Activated naive CD4-positive, alpha-beta T cell treated with anti-CD3 and anti-CD28 coated beads, Interleukin-2, amount 50 U/mL, for 72 hours (primary cell): ENCODE data around the gene SIRPG. TPM values are rescaled to one million over a fixed set of nuclear protein-coding genes. Genes with fewer than 3 reads are reported as not detected.
A peak's percentile ranks its signal among the peaks of the same experiment; 100 is the strongest.
"Not testable (repeated sequence)": the region's sequence is repeated elsewhere in the genome, so short reads cannot be mapped to it uniquely, and the experiment has no call there.

Source experiments
- ATAC-seq, 2 donors: fragments of 150-1000 bp; cut with Tn5 transposase; 2 replicates each; pipeline ENCODE4 v1.10.0; 2021; ENCODE audit warnings: mild to moderate bottlenecking in 2 of 2, moderate library complexity in 2 of 2
- DNase-seq, 2 donors: peaks; one replicate each; pipeline ENCODE4 v3.0.0; 2021 to 2022; ENCODE audit warnings: low spot score in 2 of 2
- H3K27ac Mint-ChIP-seq, 2 donors: one replicate each; pipeline ENCODE4 v1.8.0; 2022; ENCODE audit warnings: mild to moderate bottlenecking in 2 of 2, mixed read lengths in 2 of 2
- H3K36me3 Mint-ChIP-seq, 2 donors: one replicate each; pipeline ENCODE4 v1.8.0; 2022; ENCODE audit warnings: mixed read lengths in 2 of 2
- H3K9me3 Mint-ChIP-seq, 2 donors: one replicate each; pipeline ENCODE4 v1.8.0; 2022; ENCODE audit warnings: mixed read lengths in 2 of 2
- total RNA-seq, 2 donors: library from RNA; stranded (reverse); gene quantifications; one replicate each; pipeline ENCODE4 v1.2.3, GENCODE V29; 2022

SIRPG gene
- total RNA-seq, 2 donors from 2014 or later: 46.9 to 67.8 TPM

DNA sequence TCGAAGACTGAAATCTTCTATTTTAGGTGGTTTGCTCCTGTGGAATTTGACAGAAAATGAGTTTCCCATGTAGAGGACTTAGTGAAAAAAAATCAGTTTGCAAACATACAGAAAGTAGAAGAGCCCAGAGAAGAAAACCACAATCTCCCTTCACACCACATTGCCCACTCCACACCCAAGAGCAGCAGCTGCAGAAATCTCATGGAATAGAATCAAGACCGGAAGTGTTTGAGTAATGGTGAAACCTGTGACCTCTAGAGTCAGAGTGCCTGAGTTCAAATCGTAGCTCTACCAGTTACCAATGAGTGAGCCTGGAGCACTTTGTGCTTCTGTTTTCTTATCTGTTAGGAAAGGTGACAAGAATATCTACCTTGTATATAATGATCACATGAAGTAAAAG is 4.6 kb downstream of the SIRPG start:
- peak; percentile 39 to 45 for ATAC-seq
- no peak for DNase-seq
- Mint-ChIP-seq H3K9me3 (peaks cover 5 to 18% of the 10 kb centered on the region in 2 donors), H3K36me3 (peaks cover 42 to 80% of the 10 kb centered on the region in 2 donors), H3K27ac (peak overlapping the region; percentile 3 to 14)

DNA sequence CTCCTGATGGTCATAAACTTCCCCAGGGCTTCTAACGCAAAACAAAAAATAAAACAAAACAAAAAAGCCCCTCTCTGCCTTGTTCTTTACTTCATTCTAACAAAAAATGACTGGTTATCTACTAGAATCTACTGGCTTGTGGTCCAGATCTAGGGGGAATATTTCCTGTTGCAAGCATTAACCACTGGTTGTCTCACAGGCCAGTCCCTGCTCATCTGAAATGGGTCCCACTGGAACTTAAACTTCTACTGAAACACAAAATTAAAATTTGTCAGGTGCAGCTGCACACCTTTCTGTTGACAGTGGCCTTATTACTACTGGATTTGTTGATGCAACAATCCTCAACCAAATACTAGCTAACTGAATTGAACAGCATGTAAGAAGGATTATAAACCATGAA is 5.5 kb downstream of the SIRPG start:
- DNase-seq (no peak), ATAC-seq (no peak)
- Mint-ChIP-seq H3K9me3 (peaks cover 5 to 18% of the 10 kb centered on the region in 2 donors), H3K36me3 (peaks cover 41 to 78% of the 10 kb centered on the region in 2 donors), H3K27ac (no peak overlapping the region)

DNA sequence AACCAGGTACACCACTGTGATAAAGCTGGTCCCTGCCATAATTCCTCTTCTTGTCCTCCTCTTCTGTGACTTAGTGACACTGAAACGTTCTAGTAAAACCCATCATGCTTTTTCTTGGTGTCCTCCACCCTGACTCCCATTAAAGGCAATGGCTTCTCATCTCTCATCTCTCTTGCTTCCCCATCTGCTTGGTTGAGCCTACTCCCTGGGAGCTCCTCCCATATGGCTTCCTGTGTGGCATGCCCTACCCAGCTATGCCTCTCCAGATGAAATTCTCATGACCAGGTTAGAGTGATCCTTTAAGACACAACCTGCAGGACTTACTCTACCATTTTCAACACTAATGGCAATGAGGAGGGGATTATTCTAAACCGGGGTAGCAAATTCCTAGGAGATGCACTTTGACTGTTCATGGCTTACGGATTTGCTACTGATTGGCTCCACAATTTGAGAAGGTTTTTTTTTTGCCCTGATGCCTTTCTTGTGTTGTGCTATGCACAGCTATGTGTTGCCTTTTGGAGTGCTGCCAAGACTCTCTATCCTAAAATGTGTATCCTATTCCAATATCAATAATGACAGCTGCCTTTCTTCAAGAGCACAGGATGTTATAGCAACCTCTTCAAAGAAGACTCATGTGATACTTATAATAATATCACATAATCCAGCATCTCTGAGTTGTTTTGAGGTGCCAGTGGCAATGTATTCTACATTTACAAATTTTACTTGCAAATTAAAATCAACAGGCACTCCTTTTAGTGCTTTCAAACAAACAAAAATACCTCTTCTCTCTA is 6.1 kb downstream of the SIRPG start:
- H3K9me3 Mint-ChIP-seq: peaks cover 5 to 18% of the 10 kb centered on the region in 2 donors
- ATAC-seq (no peak), DNase-seq (no peak)
- H3K36me3 Mint-ChIP-seq: peaks cover 35 to 71% of the 10 kb centered on the region in 2 donors
- H3K27ac Mint-ChIP-seq: peak overlapping the region in 1 of 2 donors; percentile 9

DNA sequence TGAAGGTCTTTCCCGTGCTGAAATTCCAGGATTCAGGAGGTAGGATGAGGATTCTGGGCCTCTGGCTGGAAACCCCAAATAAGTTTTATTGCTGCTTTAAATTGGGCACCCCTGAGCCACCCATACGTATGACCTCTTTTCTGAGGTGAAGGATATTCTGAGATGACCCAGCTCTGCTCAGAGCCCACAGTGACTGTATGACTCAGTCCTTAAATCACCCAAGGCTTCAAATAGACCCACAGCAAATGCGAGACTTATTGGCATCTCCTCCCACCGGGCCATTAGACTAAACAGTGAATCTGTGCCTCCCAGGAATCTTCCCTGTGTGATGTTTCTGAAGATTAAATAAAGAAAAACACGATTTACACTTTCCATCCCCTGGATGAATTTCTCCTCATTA is 9.5 kb downstream of the SIRPG start:
- DNase-seq: no peak
- ATAC-seq: peak; percentile 60 to 74
- peaks cover 15 to 49% of the 10 kb centered on the region in 2 donors for H3K36me3 Mint-ChIP-seq
- H3K27ac Mint-ChIP-seq: no peak overlapping the region
- peaks cover 0 to 5% of the 10 kb centered on the region in 2 donors for H3K9me3 Mint-ChIP-seq

DNA sequence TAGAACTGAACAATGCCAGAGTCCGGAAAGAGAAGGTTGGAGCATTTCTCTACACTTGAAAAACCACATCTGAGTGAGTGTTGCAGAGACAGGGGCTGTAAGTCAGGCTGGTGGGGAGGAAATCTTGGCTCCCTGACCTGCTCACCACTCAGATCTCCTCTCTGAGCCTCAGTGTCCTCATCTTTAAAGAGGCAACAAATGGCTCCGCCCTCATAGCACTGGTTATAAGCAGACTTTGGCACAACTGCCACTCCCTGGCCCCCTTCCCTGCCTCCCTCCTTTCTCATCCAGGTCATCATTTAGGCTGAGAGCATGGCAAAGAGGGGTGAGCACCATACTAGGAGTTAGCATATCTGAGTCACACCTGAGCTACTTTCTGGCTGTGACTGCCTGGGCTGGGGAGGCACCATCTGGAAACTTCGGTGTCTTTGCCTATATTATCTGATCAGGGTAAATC is 10.6 kb downstream of the SIRPG start:
- DNase-seq (no peak), ATAC-seq (peak; percentile 85)
- Mint-ChIP-seq H3K36me3 (peaks cover 10 to 41% of the 10 kb centered on the region in 2 donors), H3K27ac (peak overlapping the region; percentile 63 to 84), H3K9me3 (no peaks in the 10 kb centered on the region)

DNA sequence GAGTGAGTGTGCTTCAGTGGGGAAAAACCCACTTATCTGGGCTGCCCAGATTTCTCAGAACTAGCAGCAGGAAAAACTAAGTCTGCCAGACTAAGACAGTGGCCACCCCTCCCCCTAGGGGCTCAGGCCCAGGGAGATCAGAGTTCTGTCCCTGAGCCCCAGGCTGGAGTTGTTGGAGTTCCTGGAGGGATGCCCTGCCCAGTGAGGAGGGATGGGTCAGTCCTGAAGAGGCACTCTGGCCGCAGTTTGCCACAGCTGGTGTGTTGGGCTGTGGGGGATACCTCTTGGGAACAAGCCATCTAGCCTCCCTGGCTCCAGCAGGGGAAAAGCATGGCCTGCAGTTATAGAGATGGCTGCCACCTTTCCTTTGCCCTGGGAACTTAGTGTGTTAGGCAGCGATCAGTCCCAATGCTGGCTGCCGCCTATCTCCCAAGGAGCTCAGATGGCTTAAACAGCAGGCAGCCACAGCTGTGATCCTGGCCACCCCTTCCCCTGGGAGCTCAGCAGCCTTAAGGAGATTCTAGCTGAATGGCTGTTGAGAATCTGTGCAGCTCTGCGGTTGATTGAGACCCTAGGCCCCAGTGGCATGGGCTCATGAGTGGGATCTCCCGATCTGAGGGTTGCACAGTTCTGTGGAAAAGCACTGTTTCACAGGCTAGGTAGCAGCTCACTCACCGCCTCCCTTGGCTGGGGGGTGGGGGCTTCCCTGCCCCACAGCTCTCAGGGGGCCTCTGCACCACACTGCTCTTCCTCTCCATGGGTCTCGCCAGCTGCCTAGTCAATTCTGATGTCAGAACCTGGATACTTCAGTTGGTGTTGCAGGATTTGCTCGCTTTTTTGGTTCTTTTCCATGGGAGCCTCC is 13.2 kb downstream of the SIRPG start:
- Mint-ChIP-seq H3K36me3 (peaks cover 10 to 23% of the 10 kb centered on the region in 2 donors), H3K9me3 (peaks cover 7% of the 10 kb centered on the region in 2 donors), H3K27ac (peak overlapping the region in 1 of 2 donors; percentile 39)
- DNase-seq: no peak
- no peak for ATAC-seq

DNA sequence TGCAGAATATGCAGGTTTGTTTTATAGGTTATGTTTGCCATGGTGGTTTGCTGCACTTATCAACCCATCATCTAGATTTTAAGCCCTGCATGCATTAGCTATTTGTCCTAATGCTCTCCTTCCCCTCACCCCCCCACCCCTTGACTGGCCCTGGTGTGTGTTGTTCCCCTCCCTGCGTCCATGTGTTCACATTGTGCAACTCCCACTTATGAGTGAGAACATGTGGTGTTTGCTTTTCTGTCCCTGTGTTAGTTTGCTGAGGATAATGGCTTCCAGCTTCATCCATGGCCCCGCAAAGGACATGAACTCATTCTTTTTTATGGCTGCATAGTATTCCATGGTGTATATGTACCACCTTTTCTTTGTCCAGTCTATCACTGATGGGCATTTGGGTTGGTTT is 18.9 kb downstream of the SIRPG start:
- H3K36me3 Mint-ChIP-seq: peaks cover 14 to 29% of the 10 kb centered on the region in 2 donors
- not testable (repeated sequence) for H3K9me3 Mint-ChIP-seq, DNase-seq, ATAC-seq, H3K27ac Mint-ChIP-seq

DNA sequence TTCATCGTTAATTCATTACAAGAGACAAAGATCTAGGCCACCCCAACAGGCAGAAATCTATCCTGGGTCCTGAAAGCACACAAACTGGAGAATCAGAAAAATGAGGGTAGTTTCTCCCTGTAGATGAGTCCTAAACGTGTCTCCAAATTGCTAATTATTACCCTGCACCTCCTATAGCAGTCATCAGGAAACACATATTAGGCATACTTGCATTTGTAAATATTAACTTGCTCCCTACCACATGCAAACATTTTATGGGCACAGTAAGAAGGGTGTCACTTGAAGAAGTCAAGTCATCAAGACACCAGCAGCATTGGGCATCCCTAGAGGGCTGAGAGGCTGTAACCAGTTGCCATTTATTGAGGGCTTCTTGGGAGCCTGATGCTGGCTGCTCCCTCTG is 19.8 kb downstream of the SIRPG start:
- H3K27ac Mint-ChIP-seq: no peak overlapping the region
- H3K9me3 Mint-ChIP-seq: peaks cover 7% of the 10 kb centered on the region in 2 donors
- peaks cover 14 to 32% of the 10 kb centered on the region in 2 donors for H3K36me3 Mint-ChIP-seq
- ATAC-seq (no peak), DNase-seq (no peak)

DNA sequence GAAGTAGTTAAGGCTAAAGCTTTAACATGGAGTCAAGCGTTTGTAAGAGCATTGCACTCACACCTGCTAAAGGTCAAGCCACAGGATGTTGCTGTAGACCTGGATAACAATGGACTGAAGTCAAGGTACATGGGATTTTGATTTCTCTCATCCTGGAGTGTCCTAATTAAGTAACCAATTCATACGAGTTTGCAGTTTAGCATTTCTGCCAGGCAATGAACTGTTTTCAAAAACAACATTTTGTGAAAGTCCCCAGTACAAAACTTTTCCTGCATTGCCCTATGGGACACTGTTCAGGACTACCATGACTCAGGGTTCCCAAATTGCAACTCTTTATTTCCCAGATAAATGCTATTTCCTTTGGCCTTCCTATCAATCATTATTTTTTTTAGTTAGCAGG is 20.4 kb downstream of the SIRPG start:
- DNase-seq: no peak
- Mint-ChIP-seq H3K9me3 (peaks cover 7% of the 10 kb centered on the region in 2 donors), H3K36me3 (peaks cover 14 to 37% of the 10 kb centered on the region in 2 donors), H3K27ac (peak overlapping the region in 1 of 2 donors; percentile 29)
- ATAC-seq: no peak

DNA sequence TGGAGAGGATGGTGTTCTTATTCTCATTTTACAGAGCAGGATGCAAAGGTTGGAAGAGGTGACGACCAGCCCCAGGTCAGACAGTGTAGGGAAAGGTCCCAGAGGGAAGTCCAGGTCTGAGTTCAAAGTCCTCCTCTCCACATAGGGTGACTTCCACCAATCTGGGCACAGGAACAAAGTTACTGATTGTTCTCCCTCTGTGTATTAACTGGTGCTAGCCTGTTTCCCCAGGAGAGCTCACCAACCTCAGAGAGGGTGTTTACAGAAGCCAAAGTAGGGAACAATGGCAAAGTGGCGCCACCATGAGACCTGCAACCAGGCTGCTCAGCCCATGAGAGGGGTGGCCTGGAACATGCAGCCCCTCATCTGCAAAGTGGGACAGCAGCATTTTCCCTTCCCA is 21.0 kb downstream of the SIRPG start:
- peaks cover 14 to 43% of the 10 kb centered on the region in 2 donors for H3K36me3 Mint-ChIP-seq

DNA sequence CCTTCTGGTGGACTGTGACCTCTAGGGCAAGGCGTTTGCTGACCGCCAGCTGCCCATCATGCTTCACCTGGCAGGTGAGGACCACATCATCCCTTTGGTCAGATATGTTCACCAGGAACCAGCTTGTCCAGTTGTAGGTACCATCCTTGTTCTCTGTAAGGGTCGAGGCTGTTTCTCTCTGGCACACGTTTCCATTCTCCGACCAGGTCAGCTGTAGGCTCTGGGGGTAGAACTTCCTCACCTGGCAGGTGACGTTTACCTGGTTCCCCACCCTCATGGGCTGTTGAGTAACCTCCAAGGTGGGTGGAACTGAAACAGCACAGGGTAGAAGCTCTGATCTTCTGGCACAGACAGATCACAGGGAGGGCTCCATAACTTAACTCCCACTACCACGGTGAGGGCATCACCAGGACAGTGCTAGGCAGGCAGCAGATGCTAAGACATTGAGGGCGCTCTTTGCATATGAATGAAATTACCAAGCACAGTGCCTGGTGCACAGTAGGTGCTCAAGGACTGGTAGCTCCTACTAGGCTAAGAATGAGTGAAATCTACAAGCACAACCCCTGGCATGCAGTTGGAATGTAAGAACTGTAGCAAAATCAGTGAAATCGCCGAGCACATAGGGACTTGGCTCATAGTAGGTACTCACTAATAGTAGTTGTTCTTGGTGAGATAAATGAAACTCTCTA is 22.1 kb downstream of the SIRPG start:
- Mint-ChIP-seq H3K27ac (no peak overlapping the region), H3K36me3 (peaks cover 14 to 55% of the 10 kb centered on the region in 2 donors), H3K9me3 (peaks cover 7% of the 10 kb centered on the region in 2 donors)
- ATAC-seq (no peak), DNase-seq (no peak)

More for the DNA sequence above, 21.0 kb downstream of the SIRPG start:
- Mint-ChIP-seq H3K9me3 (peaks cover 7% of the 10 kb centered on the region in 2 donors), H3K27ac (peak overlapping the region in 1 of 2 donors; percentile 29)
- no peak for ATAC-seq
- DNase-seq: no peak

DNA sequence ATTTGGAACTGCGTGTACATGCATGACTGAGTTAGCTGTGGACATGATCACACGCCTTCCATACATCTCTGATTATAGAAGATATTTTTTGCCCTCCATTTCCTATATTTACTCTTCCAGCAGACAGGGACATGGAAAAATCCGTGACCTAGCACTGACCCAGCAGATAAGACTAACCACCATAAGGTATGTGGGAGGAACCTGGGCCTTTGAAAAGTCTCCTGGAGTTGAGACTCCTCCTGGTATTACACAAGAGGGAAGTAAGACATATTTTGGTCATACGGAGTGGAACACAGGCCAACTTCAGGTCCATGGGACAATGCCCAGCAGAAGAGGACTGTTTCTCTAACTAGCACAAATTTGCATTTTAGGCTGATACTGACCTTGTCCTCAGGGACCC is 24.0 kb downstream of the SIRPG start:
- H3K36me3 Mint-ChIP-seq: peaks cover 30 to 74% of the 10 kb centered on the region in 2 donors
- no peak overlapping the region for H3K27ac Mint-ChIP-seq
- ATAC-seq: no peak
- no peak for DNase-seq
- no peaks in the 10 kb centered on the region for H3K9me3 Mint-ChIP-seq

DNA sequence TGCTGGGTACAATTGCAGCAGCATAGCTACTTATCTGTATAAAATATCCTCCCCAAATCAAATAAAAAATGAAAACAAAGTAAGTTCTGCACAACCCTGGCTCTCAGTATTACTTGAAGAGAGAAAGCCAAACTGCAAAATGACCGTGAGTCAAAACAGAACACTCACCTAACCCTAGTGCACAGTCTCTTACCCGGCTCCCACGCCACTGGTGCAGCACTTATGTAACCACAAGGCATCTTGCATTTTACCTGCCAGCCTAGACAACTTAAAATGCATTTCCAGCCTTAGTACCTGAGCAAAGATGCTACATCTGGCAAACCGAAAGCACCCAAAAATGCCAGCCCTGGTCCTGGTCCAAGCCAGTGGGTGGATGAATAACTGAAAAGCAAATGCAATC is 25.4 kb downstream of the SIRPG start:
- DNase-seq (peak in 1 of 2 donors; percentile 53), ATAC-seq (peak; percentile 97 to 99)
- Mint-ChIP-seq H3K9me3 (no peaks in the 10 kb centered on the region), H3K36me3 (peaks cover 34 to 85% of the 10 kb centered on the region in 2 donors), H3K27ac (peak overlapping the region in 1 of 2 donors; percentile 94)

DNA sequence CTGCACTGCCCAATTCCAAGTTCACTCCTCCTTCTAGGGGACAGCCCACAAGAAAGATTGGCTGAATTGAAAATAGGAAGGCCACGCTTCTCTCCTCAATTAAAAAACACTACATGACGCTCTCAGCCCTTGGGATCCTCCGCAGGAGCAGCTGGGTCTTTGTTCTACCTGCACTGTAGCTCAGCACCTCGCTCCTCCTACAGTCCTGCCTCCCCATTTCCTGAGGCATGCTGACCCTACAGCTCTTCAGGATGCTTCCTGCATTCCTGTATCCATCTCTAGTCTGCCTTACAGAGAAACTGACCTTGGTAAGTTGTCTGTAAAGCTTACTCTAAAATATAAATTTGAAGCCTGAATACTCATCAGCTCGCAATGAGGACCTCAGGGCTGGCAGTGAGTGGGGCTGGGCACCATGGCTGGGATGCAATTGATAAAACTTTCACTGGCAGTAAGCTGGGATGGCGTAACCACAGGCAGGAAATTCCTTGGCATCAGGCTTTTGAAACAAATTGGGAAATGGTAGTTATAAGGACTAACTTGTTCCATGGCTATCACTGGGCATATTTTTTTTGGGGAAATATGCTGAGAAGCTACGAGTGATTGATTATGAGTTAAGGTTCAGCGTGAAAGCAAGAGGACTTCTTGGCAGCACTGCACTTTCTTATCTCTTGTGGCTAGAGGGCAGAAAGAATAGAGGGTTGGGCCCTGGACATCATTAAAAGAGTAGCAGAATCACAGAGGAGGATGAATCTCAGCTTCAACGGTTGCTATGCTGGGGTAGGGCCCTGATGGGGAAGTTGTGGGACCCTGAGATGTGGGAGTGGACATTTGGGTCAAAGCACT is 26.0 kb downstream of the SIRPG start:
- ATAC-seq (peak in 1 of 2 donors; percentile 16), DNase-seq (no peak)
- Mint-ChIP-seq H3K9me3 (no peaks in the 10 kb centered on the region), H3K27ac (peak overlapping the region in 1 of 2 donors; percentile 94), H3K36me3 (peaks cover 35 to 88% of the 10 kb centered on the region in 2 donors)

DNA sequence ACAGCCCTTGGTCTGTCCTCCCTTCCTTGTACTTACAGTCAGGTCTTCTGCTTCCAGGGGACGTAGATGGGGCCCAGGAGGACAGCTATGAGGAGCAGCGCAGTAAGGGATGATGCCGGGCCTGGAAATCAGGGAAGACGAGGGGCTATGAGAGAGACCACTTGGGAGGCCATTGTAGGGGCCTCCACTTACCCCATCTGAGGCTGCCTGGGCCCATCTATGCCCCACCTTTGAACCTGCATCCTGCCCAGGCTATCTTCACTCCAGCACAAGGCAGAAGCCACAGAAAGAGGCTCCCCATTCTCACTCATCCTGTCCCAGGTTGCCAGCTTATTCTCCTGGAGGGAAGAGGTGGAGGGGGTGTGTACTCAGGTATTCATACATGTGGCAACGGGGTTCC is 27.4 kb downstream of the SIRPG start:
- Mint-ChIP-seq H3K36me3 (peaks cover 22 to 81% of the 10 kb centered on the region in 2 donors), H3K27ac (no peak overlapping the region), H3K9me3 (no peaks in the 10 kb centered on the region)
- ATAC-seq (no peak), DNase-seq (no peak)

DNA sequence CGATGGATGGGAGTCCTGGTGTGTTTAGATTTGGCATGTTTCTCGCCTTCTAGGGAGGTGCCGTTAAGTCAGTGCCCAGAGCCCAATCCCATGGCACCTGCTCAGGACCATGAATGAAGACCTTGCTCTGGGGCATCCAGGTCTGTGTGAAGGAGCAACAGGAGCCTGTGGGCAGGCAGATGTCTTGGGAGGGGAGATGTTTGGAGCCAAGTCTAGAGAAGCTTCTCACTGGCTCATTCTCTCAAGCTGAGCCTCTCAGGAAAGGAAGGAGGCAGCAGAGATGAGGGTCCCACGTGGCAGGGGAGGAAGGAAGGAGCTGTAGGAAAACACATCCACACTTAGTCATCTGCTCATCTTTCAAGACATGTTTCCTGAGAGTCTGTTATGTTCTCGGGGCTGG is 28.3 kb downstream of the SIRPG start:
- ATAC-seq: no peak
- DNase-seq: no peak
- no peaks in the 10 kb centered on the region for H3K9me3 Mint-ChIP-seq
- H3K27ac Mint-ChIP-seq: peak overlapping the region in 1 of 2 donors; percentile 16
- peaks cover 21 to 74% of the 10 kb centered on the region in 2 donors for H3K36me3 Mint-ChIP-seq
